Neutrophil (primary cell): ENCODE data around the gene MLF2.

Experiments
- H3K27ac ChIP-seq: fragments of 200-600 bp; sonication (generic); 2 replicates; pipeline ENCODE4 v1.5.1; 2016; ENCODE audit warnings: mild to moderate bottlenecking, moderate library complexity
- H3K27me3 ChIP-seq: fragments of 200-600 bp; sonication (generic); 2 replicates; pipeline ENCODE4 v1.6.0; 2016; ENCODE audit warnings: mild to moderate bottlenecking
- H3K36me3 ChIP-seq: fragments of 200-600 bp; sonication (generic); 2 replicates; pipeline ENCODE4 v1.5.1; 2017
- H3K4me1 ChIP-seq, 2 experiments: fragments of 200-600 bp in 1 of 2; sonication (generic) in 1 of 2; 1 replicate in 1 of 2; 2 replicates in 1 of 2; pipeline versions ENCODE4 v1.5.1 to v1.6.1; 2013 to 2016; ENCODE audit warnings: low read depth in 1 of 2, low read length in 1 of 2, mild to moderate bottlenecking in 1 of 2, moderate library complexity in 1 of 2; ENCODE audit not compliant: control insufficient read depth in 1 of 2, insufficient read depth in 1 of 2
- H3K4me3 ChIP-seq, 2 experiments: fragments of 200-600 bp in 1 of 2; sonication (generic) in 1 of 2; 1 replicate in 1 of 2; 2 replicates in 1 of 2; pipeline ENCODE4 v1.5.1; 2013 to 2016; ENCODE audit warnings: low read depth in 1 of 2, low read length in 1 of 2, mild to moderate bottlenecking in 1 of 2, moderate library complexity in 1 of 2
- H3K9me3 ChIP-seq: fragments of 200-600 bp; sonication (generic); 2 replicates; pipeline ENCODE4 v1.5.1; 2016
- CTCF ChIP-seq: fragments of 200-600 bp; sonication (generic); IDR thresholded peaks from 2 replicates; pipeline ENCODE4 v1.5.1; 2016; ENCODE audit warnings: antibody characterized with exemption

Gene MLF2

GRCh38 chr12:6765048-6765633 is 12.2 kb upstream of the MLF2 start:
- Histone ChIP-seq H3K27me3 (peaks cover 80% of the 10 kb centered on the region), H3K9me3 (no peaks in the 10 kb centered on the region), H3K4me3 (peak overlapping the region; percentile 72 to 83), H3K36me3 (no peaks in the 10 kb centered on the region), H3K27ac (no peak overlapping the region), H3K4me1 (peaks cover 26 to 31% of the 10 kb centered on the region in 2 experiments)
- no peak for TF ChIP-seq CTCF

- H3K4me3 ChIP-seq = peak overlapping the region; percentile 32 to 47
- H3K36me3 ChIP-seq = no peaks in the 10 kb centered on the region
- H3K27ac ChIP-seq = no peak overlapping the region
- peaks cover 74% of the 10 kb centered on the region for H3K27me3 ChIP-seq
- TF ChIP-seq CTCF = no peak
- H3K9me3 ChIP-seq = no peaks in the 10 kb centered on the region
- H3K4me1 ChIP-seq = peaks cover 26 to 31% of the 10 kb centered on the region in 2 experiments
Measured at GRCh38 chr12:6764011-6764828, 11.3 kb upstream of the MLF2 start.

- no peaks in the 10 kb centered on the region for H3K36me3 ChIP-seq
- no peak overlapping the region for H3K27ac ChIP-seq
- H3K4me3 ChIP-seq = peak overlapping the region in 1 of 2 experiments; percentile 47
- H3K27me3 ChIP-seq = peaks cover 66% of the 10 kb centered on the region
- no peak for TF ChIP-seq CTCF
- H3K9me3 ChIP-seq = no peaks in the 10 kb centered on the region
- peaks cover 26 to 31% of the 10 kb centered on the region in 2 experiments for H3K4me1 ChIP-seq
Measured at GRCh38 chr12:6763380-6763779, 10.4 kb upstream of the MLF2 start.

DNA sequence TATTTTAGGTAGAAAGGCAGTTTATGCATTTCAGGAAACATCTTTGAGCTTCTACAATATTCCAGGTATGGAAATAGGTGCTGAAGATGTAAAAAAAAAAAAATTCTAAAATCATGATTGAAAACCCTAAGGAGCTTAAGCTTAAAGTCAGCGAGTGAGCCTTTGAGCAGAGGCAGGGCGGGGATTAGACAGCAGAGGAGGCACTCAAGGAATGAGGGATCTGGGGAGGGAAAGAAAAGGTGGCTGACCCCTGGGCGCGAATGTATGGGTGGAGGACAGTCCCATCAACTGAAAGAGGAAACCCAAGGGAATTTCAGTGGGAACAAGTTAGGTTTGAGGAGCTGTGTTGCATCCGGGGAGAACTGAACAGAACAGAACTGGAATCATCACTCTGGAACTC is 6.8 kb upstream of the MLF2 start:
- H3K4me1 ChIP-seq = peaks cover 9% of the 10 kb centered on the region in 2 experiments
- no peak overlapping the region for H3K4me3 ChIP-seq
- peaks cover 36% of the 10 kb centered on the region for H3K27me3 ChIP-seq
- no peak for TF ChIP-seq CTCF
- no peak overlapping the region for H3K27ac ChIP-seq
- no peaks in the 10 kb centered on the region for H3K36me3 ChIP-seq
- H3K9me3 ChIP-seq = no peaks in the 10 kb centered on the region

DNA sequence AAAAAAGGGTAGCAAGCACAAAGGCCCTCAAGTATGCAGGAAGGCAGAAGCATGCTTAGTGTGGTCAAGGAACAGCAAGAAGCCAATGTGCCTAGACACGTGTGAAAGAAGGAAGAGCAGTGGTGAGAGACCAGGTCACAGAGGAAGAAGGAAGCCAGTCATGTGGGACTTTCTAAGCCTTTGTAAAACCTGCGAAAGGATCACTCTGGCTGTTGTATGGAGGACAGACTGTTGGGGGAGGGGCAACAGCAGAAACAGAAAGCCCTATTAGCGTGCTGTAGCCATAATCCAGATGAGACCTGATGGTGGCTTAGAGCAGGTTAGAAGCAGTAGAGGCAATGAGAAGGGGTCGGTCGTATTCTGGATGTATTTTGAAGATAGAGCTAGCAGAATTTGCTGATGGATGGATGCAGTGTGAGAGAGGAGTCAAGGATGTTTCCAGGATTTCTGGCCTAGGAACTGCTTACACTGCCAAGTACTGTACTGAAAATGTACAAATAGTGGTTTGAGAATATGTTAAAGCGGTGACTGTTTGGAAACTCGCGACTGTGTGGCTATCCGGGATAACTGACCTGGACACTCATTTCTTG is 5.7 kb upstream of the MLF2 start:
- Histone ChIP-seq H3K36me3 (no peaks in the 10 kb centered on the region), H3K4me1 (peaks cover 4 to 5% of the 10 kb centered on the region in 2 experiments), H3K27me3 (peaks cover 25% of the 10 kb centered on the region), H3K27ac (no peak overlapping the region), H3K9me3 (no peaks in the 10 kb centered on the region), H3K4me3 (no peak overlapping the region)
- TF ChIP-seq CTCF = no peak
